ENCODE data around the gene NTN1.

NTN1 gene

DNA sequence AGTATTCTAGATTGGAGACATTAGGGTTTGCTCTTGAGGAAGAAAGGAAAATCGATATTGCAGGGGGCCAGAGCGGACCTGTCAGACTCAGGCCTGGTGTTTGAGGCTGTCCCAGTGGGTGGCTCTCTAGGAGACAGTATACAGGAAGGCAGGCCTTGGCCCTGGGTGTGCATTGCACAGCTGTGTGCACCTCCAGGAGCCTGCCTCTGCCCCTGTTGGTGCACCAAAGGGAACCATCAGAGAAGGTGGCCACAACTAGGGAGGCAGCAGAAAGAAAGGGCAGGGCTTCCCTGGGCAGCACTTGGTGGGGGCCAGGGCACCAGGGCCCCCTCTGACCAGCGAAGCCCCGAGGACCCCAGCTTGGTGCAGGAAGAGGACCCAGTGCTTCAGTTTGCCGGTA lies 188.0 kb downstream of the NTN1 start:
- TF ChIP-seq CTCF (conservative IDR thresholded peaks at IDR 0.05; ENCODE audit: low read depth, low read length): no peak
- no peak overlapping the region for H3K4me3 ChIP-seq (ENCODE audit: low read depth, low read length)
- no peak for DNase-seq (ENCODE audit: low read depth)

DNA sequence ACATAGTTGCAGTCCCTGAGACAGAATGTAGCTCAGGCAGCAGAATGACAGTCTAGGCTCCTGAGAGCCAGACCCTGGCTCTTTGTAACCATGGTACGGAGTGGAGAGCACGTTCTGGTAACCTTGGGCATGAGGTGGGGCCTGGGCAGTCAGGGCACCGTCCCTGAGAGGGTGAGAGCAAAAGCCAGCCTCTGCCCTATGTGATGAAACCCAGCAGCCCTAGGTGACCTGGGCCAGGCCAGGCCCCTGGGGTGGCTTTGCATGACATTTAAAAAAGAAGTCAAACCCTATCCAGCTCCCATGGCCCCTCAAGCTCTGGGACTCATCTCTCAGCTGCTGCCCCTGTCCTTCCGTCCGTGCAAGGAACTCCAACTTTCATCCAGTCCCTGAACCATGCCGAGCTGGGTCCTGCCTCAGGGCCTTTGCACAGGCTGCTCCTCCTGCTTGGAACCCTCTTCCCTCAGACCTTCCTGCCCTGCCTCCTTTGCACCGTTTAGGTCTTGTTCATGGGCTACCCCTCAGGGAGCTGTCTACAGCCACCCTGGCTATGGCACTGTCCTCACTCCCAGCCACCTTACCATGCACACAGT lies 188.6 kb downstream of the NTN1 start:
- no peak for DNase-seq (ENCODE audit: low read depth)
- TF ChIP-seq CTCF (conservative IDR thresholded peaks at IDR 0.05; ENCODE audit: low read depth, low read length): no peak
- no peak overlapping the region for H3K4me3 ChIP-seq (ENCODE audit: low read depth, low read length)

GRCh38 chr17:9211133-9211765 lies 189.9 kb downstream of the NTN1 start:
- TF ChIP-seq CTCF (conservative IDR thresholded peaks at IDR 0.05; ENCODE audit: low read depth, low read length): no peak
- no peak for DNase-seq (ENCODE audit: low read depth)

GRCh38 chr17:9212376-9213302 lies 191.3 kb downstream of the NTN1 start:
- no peak for DNase-seq (ENCODE audit: low read depth)
- TF ChIP-seq CTCF (conservative IDR thresholded peaks at IDR 0.05; ENCODE audit: low read depth, low read length): no peak

More at GRCh38 chr17:9211133-9211765, 189.9 kb downstream of the NTN1 start:
- H3K4me3 ChIP-seq (ENCODE audit: low read depth, low read length): no peak overlapping the region

GRCh38 chr17:9213303-9213640 lies 192.0 kb downstream of the NTN1 start:
- no peak overlapping the region for H3K4me3 ChIP-seq (ENCODE audit: low read depth, low read length)
- no peak for DNase-seq (ENCODE audit: low read depth)
- no peak for TF ChIP-seq CTCF (conservative IDR thresholded peaks at IDR 0.05; ENCODE audit: low read depth, low read length)

More at GRCh38 chr17:9212376-9213302, 191.3 kb downstream of the NTN1 start:
- no peak overlapping the region for H3K4me3 ChIP-seq (ENCODE audit: low read depth, low read length)

DNA sequence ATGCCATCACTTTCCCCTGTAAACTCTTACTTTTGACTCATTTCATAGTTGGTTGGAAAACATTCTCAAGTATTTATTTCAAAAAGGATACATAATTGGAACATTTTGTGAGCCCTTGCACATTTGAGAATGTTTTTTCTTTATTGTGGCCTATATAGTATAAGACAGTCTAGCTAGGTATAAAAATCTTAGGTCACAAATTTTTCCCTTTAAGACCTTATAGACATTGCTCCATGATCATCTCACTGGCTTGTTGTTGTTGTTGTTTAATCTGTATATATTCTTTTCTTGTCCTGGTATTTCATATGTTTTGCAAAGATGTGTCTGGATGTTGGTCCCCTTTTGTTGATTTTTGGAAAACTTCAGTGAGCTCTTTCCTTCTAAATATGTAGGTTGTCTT lies 194.2 kb downstream of the NTN1 start:
- no peak overlapping the region for H3K4me3 ChIP-seq (ENCODE audit: low read depth, low read length)
- TF ChIP-seq CTCF (conservative IDR thresholded peaks at IDR 0.05; ENCODE audit: low read depth, low read length): no peak
- DNase-seq (ENCODE audit: low read depth): no peak

Measured in choroid plexus epithelial cell (primary cell).